HG03575 (cell line): ENCODE data around the gene INMT.

Experiments used
- ATAC-seq: cut with Tn5 transposase; IDR thresholded peaks from one replicate; pipeline ENCODE4 v1.9.1; 2021; ENCODE audit not compliant: unreplicated experiment, insufficient number of reproducible peaks, low FRiP score; ENCODE audit errors: extremely low read depth

The INMT gene

GRCh38 chr7:30744075-30744417, 7.9 kb upstream of the INMT start:
- no peak for ATAC-seq

GRCh38 chr7:30745261-30745941, 6.5 kb upstream of the INMT start:
- no peak for ATAC-seq

- ATAC-seq: no peak
Measured at GRCh38 chr7:30750010-30750409, 1.9 kb upstream of the INMT start.

GRCh38 chr7:30750683-30751650, 968 bp upstream of the INMT start:
- ATAC-seq: no peak

GRCh38 chr7:30752484-30752883, 549 bp downstream of the INMT start:
- ATAC-seq: no peak

GRCh38 chr7:30752979-30753378, 1.0 kb downstream of the INMT start:
- no peak for ATAC-seq

GRCh38 chr7:30754315-30754877, 2.5 kb downstream of the INMT start:
- ATAC-seq: no peak

GRCh38 chr7:30755384-30756154, 3.6 kb downstream of the INMT start:
- no peak for ATAC-seq

- ATAC-seq: no peak
Measured at GRCh38 chr7:30757342-30757692, 5.4 kb downstream of the INMT start.

GRCh38 chr7:30760514-30761213, 8.7 kb downstream of the INMT start:
- no peak for ATAC-seq

GRCh38 chr7:30761214-30762156, 9.6 kb downstream of the INMT start:
- ATAC-seq: no peak

GRCh38 chr7:30764030-30764975, 12.4 kb downstream of the INMT start:
- ATAC-seq: peak; percentile 91

- no peak for ATAC-seq
Measured at GRCh38 chr7:30765408-30765807, 13.5 kb downstream of the INMT start.

- ATAC-seq: no peak
Measured at GRCh38 chr7:30770845-30771173, 18.9 kb downstream of the INMT start.

GRCh38 chr7:30771174-30771879, 19.4 kb downstream of the INMT start, which contains the start of gene MINDY4:
Gene MINDY4, plus strand, starts transcription at chr7:30771417. Its CDS starts 77 bp downstream, at chr7:30771494.
- no peak for ATAC-seq

GRCh38 chr7:30771880-30772425, 20.0 kb downstream of the INMT start:
- no peak for ATAC-seq
